Neural cell (in vitro differentiated cells): ENCODE data around the gene PPM1L. TPM values are rescaled to one million over a fixed set of nuclear protein-coding genes. Genes with fewer than 3 reads are reported as not detected.
A peak's percentile ranks its signal among the peaks of the same experiment; 100 is the strongest.

Source experiments
- H2AFZ ChIP-seq: fragments of 200-600, 300-800 bp; sonication (generic), shearing (Covaris generic); 2 replicates; pipeline ENCODE4 v1.6.0; 2014; ENCODE audit warnings: low read depth, mild to moderate bottlenecking, antibody characterized with exemption, low read length, moderate library complexity
- H3F3A ChIP-seq: fragments of 200-600 bp; shearing (Covaris generic); 2 replicates; pipeline ENCODE4 v1.6.1; 2016; ENCODE audit warnings: mild to moderate bottlenecking, moderate library complexity, mixed read lengths, antibody characterized with exemption, low read length; ENCODE audit not compliant: insufficient read depth, poor library complexity, severe bottlenecking
- H3K27ac ChIP-seq: fragments of 200-600, 300-800 bp; sonication (generic), shearing (Covaris generic); 2 replicates; pipeline ENCODE4 v1.5.1; 2014; ENCODE audit warnings: mild to moderate bottlenecking, low read length, moderate library complexity
- H3K27me3 ChIP-seq: fragments of 300-800, 200-600 bp; sonication (generic), shearing (Covaris generic); 2 replicates; pipeline ENCODE4 v1.6.0; 2014; ENCODE audit warnings: mild to moderate bottlenecking, low read depth, low read length, moderate library complexity; ENCODE audit not compliant: insufficient read depth
- H3K36me3 ChIP-seq: fragments of 300-800, 200-600 bp; sonication (generic), shearing (Covaris generic); 2 replicates; pipeline ENCODE4 v1.5.1; 2014; ENCODE audit warnings: mild to moderate bottlenecking, antibody characterized with exemption, low read length, moderate library complexity; ENCODE audit not compliant: insufficient read depth
- H3K4me2 ChIP-seq: fragments of 300-800, 200-600 bp; sonication (generic), shearing (Covaris generic); 2 replicates; pipeline ENCODE4 v1.6.0; 2014; ENCODE audit warnings: mild to moderate bottlenecking, low read length
- H3K4me3 ChIP-seq: fragments of 300-800, 200-600 bp; sonication (generic), shearing (Covaris generic); 2 replicates; pipeline ENCODE4 v1.5.1; 2014; ENCODE audit warnings: mild to moderate bottlenecking, low read length, moderate library complexity
- H3K79me2 ChIP-seq: fragments of 200-600 bp; shearing (Covaris generic); replicated peaks from 2 replicates; pipeline ENCODE4 v1.6.0; 2014; ENCODE audit warnings: mild to moderate bottlenecking, low read length, moderate library complexity; ENCODE audit not compliant: insufficient read depth
- H3K9ac ChIP-seq: fragments of 300-800, 200-600 bp; sonication (generic), shearing (Covaris generic); 2 replicates; pipeline ENCODE4 v1.6.1; 2016; ENCODE audit warnings: mild to moderate bottlenecking, low read length, mixed read lengths
- H3K9me2 ChIP-seq: fragments of 200-600 bp; shearing (Covaris generic); 2 replicates; pipeline ENCODE4 v1.6.1; 2016; ENCODE audit warnings: mild to moderate bottlenecking, low read length, mixed read lengths; ENCODE audit not compliant: insufficient read depth
- H3K9me3 ChIP-seq: fragments of 200-600, 300-800 bp; sonication (generic), shearing (Covaris generic); 2 replicates; pipeline ENCODE4 v1.6.1; 2016; ENCODE audit warnings: mild to moderate bottlenecking, mixed run types, low read length, moderate library complexity, mixed read lengths
- H4K20me1 ChIP-seq: fragments of 200-600 bp; shearing (Covaris generic); 2 replicates; pipeline ENCODE4 v1.6.1; 2016; ENCODE audit warnings: mild to moderate bottlenecking, mixed run types; ENCODE audit not compliant: insufficient read depth
- EP300 ChIP-seq: fragments of 450-650 bp; conservative IDR thresholded peaks from 2 replicates; pipeline ENCODE4 v1.6.1; 2014; ENCODE audit warnings: antibody characterized with exemption, mild to moderate bottlenecking, moderate library complexity; ENCODE audit not compliant: poor library complexity, severe bottlenecking
- EZH2 ChIP-seq: fragments of 200-600, 300-800 bp; shearing (Covaris generic), sonication (generic); IDR thresholded peaks from 2 replicates; pipeline ENCODE4 v1.6.1; 2014; ENCODE audit warnings: antibody characterized with exemption, low read length, borderline replicate concordance, mild to moderate bottlenecking; ENCODE audit not compliant: insufficient read depth, poor library complexity, severe bottlenecking
- MXI1 ChIP-seq: fragments of 450-650 bp; conservative IDR thresholded peaks from 2 replicates; pipeline ENCODE4 v1.6.1; 2014; ENCODE audit warnings: antibody characterized with exemption, mild to moderate bottlenecking; ENCODE audit not compliant: poor library complexity, severe bottlenecking
- POLR2AphosphoS5 ChIP-seq: IDR thresholded peaks from 2 replicates; pipeline ENCODE4 v1.6.1; 2012
- RAD21 ChIP-seq: fragments of 450-650 bp; conservative IDR thresholded peaks from 2 replicates; pipeline ENCODE4 v1.6.1; 2014; ENCODE audit warnings: antibody characterized with exemption, mild to moderate bottlenecking, moderate library complexity
- SMC3 ChIP-seq: fragments of 450-650 bp; conservative IDR thresholded peaks from 2 replicates; pipeline ENCODE4 v1.6.1; 2014; ENCODE audit warnings: antibody characterized with exemption, mild to moderate bottlenecking, moderate library complexity; ENCODE audit not compliant: poor library complexity
- TAF1 ChIP-seq: IDR thresholded peaks from 2 replicates; pipeline ENCODE4 v1.6.1; 2012; ENCODE audit warnings: low read depth
- polyA plus RNA-seq: library from polyadenylated mRNA; depleted of rRNA; stranded (reverse); fragments of >200 nt; gene quantifications from 2 replicates; pipeline ENCODE4 v1.2.3, GENCODE V29; 2014
- TF ChIP-seq, protein P1 (sequence below): fragments of 450-650 bp; IDR thresholded peaks from 2 replicates; pipeline ENCODE4 v1.5.1; 2014; ENCODE audit warnings: antibody characterized with exemption, mild to moderate bottlenecking, moderate library complexity; ENCODE audit not compliant: poor library complexity, severe bottlenecking
- TF ChIP-seq, protein P2 (sequence below): IDR thresholded peaks from 2 replicates; pipeline ENCODE4 v1.6.1; 2012; ENCODE audit warnings: borderline replicate concordance

PPM1L gene
- polyA plus RNA-seq, 1 donor from 2014 or later = 24.9 TPM

GRCh38 chr3:160758929-160759577 is 3.0 kb downstream of the PPM1L start:
- Histone ChIP-seq H3K9me2 (no peaks in the 10 kb centered on the region), H3K27ac (no peak overlapping the region), H3K36me3 (no peaks in the 10 kb centered on the region), H3K4me2 (peak overlapping the region; percentile 78), H2AFZ (no peak overlapping the region), H3F3A (no peaks in the 10 kb centered on the region), H4K20me1 (no peaks in the 10 kb centered on the region), H3K4me3 (peak overlapping the region; percentile 93), H3K9me3 (no peaks in the 10 kb centered on the region), H3K79me2 (peaks cover 66% of the 10 kb centered on the region), H3K9ac (peak overlapping the region; percentile 25), H3K27me3 (no peaks in the 10 kb centered on the region)
- TF ChIP-seq EP300 (no peak), RAD21 (peak; percentile 72), POLR2AphosphoS5 (no peak), MXI1 (no peak), EZH2 (no peak), TAF1 (no peak), SMC3 (peak; percentile 77)
- TF ChIP-seq, protein P1, sequence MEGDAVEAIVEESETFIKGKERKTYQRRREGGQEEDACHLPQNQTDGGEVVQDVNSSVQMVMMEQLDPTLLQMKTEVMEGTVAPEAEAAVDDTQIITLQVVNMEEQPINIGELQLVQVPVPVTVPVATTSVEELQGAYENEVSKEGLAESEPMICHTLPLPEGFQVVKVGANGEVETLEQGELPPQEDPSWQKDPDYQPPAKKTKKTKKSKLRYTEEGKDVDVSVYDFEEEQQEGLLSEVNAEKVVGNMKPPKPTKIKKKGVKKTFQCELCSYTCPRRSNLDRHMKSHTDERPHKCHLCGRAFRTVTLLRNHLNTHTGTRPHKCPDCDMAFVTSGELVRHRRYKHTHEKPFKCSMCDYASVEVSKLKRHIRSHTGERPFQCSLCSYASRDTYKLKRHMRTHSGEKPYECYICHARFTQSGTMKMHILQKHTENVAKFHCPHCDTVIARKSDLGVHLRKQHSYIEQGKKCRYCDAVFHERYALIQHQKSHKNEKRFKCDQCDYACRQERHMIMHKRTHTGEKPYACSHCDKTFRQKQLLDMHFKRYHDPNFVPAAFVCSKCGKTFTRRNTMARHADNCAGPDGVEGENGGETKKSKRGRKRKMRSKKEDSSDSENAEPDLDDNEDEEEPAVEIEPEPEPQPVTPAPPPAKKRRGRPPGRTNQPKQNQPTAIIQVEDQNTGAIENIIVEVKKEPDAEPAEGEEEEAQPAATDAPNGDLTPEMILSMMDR = peak; percentile 68
- TF ChIP-seq, protein P2, sequence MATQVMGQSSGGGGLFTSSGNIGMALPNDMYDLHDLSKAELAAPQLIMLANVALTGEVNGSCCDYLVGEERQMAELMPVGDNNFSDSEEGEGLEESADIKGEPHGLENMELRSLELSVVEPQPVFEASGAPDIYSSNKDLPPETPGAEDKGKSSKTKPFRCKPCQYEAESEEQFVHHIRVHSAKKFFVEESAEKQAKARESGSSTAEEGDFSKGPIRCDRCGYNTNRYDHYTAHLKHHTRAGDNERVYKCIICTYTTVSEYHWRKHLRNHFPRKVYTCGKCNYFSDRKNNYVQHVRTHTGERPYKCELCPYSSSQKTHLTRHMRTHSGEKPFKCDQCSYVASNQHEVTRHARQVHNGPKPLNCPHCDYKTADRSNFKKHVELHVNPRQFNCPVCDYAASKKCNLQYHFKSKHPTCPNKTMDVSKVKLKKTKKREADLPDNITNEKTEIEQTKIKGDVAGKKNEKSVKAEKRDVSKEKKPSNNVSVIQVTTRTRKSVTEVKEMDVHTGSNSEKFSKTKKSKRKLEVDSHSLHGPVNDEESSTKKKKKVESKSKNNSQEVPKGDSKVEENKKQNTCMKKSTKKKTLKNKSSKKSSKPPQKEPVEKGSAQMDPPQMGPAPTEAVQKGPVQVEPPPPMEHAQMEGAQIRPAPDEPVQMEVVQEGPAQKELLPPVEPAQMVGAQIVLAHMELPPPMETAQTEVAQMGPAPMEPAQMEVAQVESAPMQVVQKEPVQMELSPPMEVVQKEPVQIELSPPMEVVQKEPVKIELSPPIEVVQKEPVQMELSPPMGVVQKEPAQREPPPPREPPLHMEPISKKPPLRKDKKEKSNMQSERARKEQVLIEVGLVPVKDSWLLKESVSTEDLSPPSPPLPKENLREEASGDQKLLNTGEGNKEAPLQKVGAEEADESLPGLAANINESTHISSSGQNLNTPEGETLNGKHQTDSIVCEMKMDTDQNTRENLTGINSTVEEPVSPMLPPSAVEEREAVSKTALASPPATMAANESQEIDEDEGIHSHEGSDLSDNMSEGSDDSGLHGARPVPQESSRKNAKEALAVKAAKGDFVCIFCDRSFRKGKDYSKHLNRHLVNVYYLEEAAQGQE = no peak

- H2AFZ ChIP-seq = no peak overlapping the region
- H3K9me3 ChIP-seq = no peaks in the 10 kb centered on the region
- no peak overlapping the region for H3K4me3 ChIP-seq
- TF ChIP-seq, protein P1 = no peak
- TF ChIP-seq POLR2AphosphoS5 = no peak
- no peak for TF ChIP-seq SMC3
- TF ChIP-seq, protein P2 = no peak
- TF ChIP-seq EZH2 = no peak
- TF ChIP-seq MXI1 = no peak
- no peak for TF ChIP-seq RAD21
- TF ChIP-seq TAF1 = no peak
- no peak for TF ChIP-seq EP300
- no peaks in the 10 kb centered on the region for H3F3A ChIP-seq
- no peak overlapping the region for H3K9ac ChIP-seq
- no peaks in the 10 kb centered on the region for H3K9me2 ChIP-seq
- no peaks in the 10 kb centered on the region for H3K27me3 ChIP-seq
- H3K79me2 ChIP-seq = peaks cover 70% of the 10 kb centered on the region
- H3K27ac ChIP-seq = no peak overlapping the region
- H3K36me3 ChIP-seq = no peaks in the 10 kb centered on the region
- H4K20me1 ChIP-seq = no peaks in the 10 kb centered on the region
- H3K4me2 ChIP-seq = no peak overlapping the region
Measured at GRCh38 chr3:160763073-160763472, 7.0 kb downstream of the PPM1L start.
